HG03460 (cell line): ENCODE data around the gene DSEL.

Experiments used
- ATAC-seq: cut with Tn5 transposase; IDR thresholded peaks from one replicate; pipeline ENCODE4 v1.9.1; 2021; ENCODE audit not compliant: unreplicated experiment

Gene DSEL

DNA sequence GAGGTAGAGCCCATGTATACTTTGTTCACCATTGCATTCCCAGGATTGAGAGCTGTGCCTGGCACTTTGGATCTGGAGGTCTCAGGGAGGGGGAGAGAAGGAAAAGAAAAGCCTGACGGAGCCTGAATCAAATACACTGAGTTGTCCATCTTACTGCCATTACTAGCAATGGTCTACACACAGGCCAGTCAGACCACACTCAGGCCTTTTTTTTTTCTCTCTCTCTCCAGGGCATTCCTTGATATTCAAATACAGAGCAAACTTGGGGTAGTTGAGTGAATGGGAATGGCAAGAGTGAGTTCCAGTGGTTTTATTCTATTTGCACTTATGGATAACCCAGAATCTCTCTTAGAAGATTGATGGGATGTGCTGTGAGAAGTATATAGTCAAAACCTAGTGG is 11.8 kb downstream of the DSEL start:
- ATAC-seq = no peak

DNA sequence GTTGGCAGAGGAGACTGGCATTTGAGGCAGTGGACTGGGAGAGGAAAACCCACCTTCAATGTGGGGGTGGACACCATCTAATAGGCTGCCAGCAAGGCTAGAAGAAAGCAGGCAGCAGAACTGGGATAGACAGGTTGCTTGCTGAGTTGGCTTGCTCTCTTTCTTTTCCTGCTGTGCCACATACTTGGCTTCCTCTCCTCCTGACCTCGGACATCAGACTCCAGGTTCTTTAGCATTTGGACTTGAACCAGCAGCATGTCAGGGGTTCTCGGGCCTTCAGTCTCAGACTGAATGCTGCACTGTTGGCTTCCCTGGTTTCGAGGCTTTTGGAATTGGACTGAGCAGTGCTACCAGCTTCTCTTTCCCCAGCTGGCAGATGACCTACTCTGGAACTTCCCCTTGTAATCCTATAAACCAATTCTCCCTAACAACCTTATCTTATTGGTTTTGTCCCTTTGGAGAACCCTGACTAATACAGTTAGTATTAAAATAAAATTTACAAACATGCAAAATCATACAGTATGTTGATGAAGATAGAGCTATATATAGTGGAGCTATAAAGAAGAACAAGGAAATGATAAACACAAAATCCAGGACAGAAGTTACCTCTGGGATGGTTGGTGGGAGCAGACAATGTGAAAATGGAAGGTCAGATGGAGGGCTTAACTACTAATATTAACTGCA is 15.9 kb downstream of the DSEL start:
- no peak for ATAC-seq

DNA sequence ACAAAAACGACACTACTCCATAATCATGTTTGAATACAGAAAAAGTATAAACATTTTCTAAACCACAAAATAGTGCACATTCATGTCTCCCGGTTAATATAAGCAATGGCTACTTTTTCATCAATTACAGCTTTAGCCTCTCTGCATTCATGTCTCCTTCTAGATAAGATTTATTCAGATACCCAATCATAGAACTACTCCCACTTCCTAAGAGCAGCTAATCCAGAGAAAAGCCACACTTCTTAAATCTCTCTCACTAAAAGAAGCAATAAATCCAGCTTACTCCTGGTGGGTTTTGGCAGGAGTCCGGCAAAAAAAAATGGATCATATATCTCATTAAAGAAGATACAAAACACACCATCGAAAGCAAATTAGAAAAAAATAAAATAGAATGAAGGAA is 20.1 kb downstream of the DSEL start:
- no peak for ATAC-seq

DNA sequence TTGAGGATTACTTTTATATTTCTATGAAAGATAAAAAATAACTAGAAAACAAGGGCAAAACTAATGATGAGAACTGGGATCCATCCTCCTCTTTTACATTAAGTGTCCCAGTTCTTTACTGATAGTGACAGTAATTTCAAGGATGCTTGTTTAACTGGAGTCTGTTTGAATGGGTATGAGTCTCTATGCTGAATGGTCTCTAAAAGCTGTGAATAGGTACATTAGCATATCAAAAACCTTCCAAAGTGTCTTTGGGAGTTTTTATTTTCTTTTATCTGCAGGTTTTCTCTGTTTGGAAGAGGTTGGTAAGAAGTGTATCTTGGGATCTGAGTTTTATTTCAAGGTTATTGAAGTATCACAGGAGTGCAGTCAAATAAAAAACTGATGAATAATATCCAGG is 30.0 kb downstream of the DSEL start:
- ATAC-seq = no peak

DNA sequence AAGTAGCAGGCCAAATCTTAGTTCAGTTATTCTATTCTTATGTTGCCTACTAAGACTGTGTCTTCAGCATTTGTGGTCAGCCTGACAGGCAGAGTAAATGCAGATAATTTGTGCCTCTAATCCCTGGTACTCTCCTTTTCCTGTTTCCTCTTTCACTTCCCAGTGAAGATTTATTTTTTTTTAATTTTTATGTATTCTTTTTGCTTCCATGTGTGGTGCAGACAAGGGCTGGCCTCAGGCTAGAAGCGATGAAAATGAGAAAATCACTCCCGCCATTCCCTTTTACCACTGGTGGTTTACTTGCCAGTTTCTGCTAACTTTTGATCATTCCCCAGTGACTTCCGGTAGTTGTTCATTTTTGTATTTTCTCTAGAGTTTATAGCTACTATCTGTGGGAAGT is 30.9 kb downstream of the DSEL start:
- no peak for ATAC-seq

DNA sequence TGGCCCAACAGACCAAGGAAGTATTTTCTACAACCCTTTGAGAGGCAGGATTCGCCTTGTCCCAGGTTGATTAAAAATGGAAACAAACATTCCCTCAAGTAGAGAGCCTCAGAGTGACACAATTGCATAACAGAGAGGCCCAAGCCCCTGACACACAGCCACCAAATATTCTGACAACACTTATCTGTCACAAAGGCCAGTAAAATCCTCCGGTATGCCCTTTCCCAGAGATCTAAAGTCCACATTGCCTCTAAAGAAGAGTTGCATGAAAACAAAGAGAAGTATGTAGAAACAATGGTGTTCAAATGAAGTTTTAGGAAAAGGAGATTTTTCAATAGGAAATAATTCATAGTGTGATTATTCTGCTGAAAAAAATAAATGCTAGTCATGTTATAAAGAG is 32.1 kb downstream of the DSEL start:
- no peak for ATAC-seq

DNA sequence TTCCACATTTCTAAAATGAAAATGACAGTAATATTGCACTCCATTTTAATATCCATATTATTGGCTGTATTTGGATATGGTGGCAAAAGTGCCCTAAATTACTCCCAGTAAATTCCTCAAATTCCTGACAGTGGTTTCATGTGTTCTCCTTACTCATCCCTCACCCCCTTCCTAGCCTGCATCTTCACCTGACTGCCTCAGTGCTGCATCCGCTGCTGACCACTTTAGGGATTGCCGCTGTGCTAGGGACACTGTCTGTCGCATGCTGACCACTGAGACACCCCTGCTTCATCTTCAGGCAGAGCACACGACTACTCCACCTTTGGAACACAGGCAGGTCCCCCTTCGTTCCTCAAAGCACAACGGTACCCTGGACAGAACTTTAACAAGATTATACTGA is 32.6 kb downstream of the DSEL start:
- ATAC-seq = no peak

DNA sequence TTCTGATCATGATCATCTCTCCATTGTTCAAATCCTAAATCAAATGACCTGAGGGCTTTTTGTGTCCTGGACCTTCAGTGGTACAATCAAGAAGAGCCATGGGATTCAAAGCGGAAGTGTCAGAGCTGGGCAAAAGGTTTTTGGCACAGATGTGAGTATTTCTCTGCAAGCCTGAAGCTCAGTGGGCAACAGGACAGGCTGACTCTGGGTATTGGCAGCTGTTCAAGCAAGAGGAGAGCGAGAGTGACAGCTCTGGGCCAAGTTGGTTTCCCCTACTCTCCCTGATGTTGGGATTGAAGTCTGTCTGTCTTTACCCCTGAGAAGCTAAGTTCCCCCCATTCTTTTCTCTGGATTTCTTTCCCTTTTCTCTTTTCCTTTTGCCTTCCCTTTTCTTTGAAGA is 33.3 kb downstream of the DSEL start:
- no peak for ATAC-seq

DNA sequence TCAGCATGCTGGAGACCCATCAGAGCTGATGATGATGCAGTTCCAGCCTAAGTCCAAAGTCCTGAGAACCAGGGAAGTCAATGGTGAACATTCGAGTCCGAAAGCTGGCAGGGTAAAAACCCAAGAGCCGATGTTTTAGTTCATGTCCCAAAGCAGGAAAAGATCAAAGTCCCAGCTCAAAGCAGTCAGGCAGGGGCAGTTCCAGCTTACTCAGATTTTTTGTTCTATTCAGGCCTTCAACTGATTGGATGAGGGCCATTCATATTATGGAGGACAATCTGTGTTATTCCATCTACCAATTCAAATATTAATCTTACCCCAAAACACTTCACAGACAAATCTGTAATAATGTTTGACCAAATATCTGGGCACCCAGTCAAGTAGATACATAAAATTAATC is 38.3 kb downstream of the DSEL start:
- ATAC-seq = no peak

DNA sequence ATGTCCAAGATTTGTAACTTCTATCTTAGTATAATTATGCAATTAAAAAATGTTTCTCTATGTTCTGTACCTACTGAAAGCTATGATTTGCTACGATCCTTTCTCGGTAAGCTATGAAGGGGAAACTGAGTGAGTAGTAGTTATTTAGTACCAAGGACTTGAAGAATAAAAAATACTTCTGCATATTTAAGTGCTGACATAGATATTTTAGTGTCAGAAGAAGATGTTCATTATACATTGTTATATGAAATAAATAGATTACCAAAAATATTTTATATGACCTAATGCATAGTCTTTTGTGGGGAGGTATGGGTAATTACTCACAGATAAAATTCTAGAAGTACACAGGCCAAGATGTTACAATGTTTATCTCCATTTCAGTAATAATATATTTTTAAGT is 39.0 kb downstream of the DSEL start:
- no peak for ATAC-seq

DNA sequence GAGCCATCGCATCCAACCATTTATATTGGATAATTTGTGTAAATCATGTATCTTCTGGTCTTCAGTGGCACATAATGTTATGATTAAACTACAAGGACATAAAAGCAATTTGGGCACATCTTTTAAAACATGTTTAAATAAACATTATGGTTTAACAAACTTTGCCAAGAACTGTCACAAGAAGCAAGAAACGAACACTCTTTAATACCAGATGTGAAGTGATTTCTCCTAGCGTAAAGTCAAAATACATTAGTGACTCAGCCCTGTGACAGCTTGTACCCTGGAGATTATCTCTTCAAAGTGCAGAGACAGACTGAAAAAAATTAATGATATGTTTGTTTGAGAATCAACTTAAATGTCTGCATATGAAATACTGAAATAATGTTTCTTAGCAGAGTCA is 39.9 kb downstream of the DSEL start:
- no peak for ATAC-seq

DNA sequence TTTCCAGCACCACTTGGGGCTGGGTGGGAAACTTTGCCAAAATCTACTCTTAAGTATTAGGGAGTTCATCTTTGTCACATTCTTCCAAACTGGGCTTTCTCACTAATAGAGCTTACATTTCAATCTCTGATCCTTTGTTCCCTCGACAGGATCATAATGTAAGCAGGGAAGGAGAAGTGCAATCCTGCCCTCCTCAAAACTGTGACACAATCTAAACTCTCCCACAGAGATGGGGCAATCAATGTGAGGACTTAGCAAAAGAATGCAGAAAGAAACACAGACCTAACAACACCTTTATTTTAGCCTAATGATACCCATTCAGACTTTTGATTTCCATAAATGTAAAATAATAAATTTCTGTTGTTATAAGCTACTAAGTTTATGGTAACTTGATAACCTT is 40.8 kb downstream of the DSEL start:
- no peak for ATAC-seq

DNA sequence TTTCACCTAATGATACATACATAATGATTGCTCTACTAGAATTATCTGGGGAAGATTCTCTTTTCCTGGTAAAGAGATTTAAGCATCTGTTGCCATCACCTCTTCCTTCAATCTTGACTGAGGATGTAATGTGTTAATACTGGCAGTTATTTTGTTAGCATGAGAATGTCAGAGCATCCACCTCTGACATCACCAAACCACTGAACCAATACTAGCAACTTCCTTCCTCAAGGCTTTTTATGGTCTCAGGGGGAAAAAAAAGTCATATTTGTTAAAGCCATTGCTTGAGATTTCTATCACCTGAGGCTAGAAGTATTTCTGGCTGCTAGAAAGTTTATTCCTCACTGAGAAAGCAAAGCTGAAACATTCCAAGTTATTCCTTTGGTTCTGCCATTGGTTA is 48.5 kb downstream of the DSEL start:
- ATAC-seq = no peak

DNA sequence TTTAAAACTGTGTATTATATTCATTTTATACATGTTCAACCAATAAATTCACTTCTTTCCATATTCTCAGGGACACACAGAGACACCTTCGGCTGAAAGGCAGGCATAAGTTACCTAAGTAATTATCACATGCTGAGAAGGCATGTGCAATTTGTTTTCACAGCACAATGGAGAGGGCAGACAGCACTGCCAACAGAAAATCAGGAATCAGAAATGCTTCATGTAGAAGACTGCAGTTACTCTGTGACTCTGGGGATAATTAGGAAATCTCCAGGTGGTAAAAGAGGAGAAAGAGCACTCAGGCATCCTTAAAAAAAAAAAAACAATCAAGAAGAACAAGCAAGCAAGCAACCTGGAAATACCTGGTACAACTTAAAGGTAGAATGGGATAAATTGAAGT is 49.3 kb downstream of the DSEL start:
- no peak for ATAC-seq

DNA sequence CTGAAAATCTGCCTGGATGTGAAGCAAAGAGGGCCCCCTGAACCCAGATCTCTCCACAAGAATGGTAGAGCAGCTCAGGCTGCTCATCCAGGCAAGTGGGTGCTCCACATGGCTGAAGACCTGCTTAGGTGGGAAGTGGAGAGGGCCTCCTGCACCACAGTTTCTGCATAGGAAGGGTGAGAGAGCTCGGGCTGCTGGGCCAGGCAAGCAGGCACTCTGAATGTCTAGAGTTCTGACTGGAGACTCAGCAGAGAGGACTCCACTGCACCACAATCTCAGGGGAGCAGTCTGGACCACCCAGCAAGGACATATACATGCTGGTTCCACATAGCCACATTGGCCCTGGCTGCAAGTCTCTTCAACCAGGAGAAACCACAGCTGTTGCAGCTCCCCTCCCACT is 52.0 kb downstream of the DSEL start:
- no peak for ATAC-seq

DNA sequence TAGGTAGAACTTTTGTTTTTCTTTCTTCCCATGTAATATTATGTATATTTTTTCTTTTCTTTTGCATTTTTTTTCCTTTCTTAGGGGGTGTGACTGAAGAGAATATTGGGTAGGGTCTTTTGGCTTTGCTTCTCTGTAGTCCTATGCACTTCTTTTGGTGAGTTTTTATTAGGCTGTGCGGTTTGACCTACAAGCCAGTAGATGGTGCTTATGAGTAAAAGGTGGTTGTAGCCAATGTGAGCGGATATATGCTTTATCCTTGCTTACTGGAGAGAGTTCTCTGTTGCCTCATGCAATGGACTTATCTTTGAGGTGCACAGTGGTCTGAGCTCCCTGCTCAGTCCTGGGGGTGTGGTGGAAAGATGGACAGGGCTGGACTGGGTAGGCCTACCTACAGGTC is 52.7 kb downstream of the DSEL start:
- no peak for ATAC-seq

DNA sequence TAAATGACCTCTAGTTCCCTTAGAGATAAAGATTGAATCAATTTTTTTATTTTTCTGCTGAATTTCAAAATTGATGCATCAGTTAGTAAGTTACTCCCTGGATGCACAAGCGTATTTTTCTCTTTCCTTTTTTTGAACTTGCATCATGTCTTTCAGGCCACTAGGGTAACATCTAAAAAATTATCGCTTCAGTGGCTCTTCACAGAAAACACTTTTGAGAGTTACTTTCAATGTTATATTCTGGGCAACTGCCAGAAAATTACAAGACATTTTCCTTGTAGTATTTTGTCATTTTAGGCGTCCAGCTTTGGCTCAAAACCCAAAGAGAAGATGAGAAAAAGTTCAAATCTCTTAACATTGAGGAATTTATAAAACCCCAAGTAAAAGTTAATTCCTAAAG is 59.8 kb downstream of the DSEL start:
- ATAC-seq = no peak
